HepG2 (cell line): ENCODE results near the gene STARD10. TPM values are rescaled to one million over a fixed set of nuclear protein-coding genes. Genes with fewer than 3 reads are reported as not detected.

ENCODE experiments used
- CBFB ChIP-seq: sonication (generic); formaldehyde crosslinking; IDR thresholded peaks from 2 replicates; pipeline ENCODE4 v1.4.0; 2020; ENCODE audit warnings: missing genetic modification reagents
- CBX2 ChIP-seq, 2 experiments: fragments of 200-600 bp in 1 of 2; sonication (generic); formaldehyde crosslinking in 1 of 2; IDR thresholded peaks; 2 replicates each; pipeline versions ENCODE4 v1.7.0 to v1.8.1; 2018 to 2022; ENCODE audit warnings: low read depth in 2 of 2, low read length in 1 of 2, mild to moderate bottlenecking in 1 of 2, missing genetic modification reagents in 1 of 2
- EED ChIP-seq: sonication (generic); formaldehyde crosslinking; IDR thresholded peaks from 2 replicates; pipeline ENCODE4 v1.5.0; 2020; ENCODE audit warnings: mild to moderate bottlenecking, missing genetic modification reagents
- FOSL2 ChIP-seq: sonication (generic); formaldehyde crosslinking; IDR thresholded peaks from 2 replicates; pipeline ENCODE4 v1.4.0; 2020; ENCODE audit warnings: missing genetic modification reagents
- FOXJ3 ChIP-seq: sonication (generic); formaldehyde crosslinking; IDR thresholded peaks from 2 replicates; pipeline ENCODE4 v1.4.0; 2020; ENCODE audit warnings: missing genetic modification reagents, mild to moderate bottlenecking, borderline replicate concordance
- HNRNPUL1 ChIP-seq: fragments of 200-400 bp; formaldehyde crosslinking; IDR thresholded peaks from 2 replicates; pipeline ENCODE4 v1.6.1; 2017; ENCODE audit warnings: low read depth, mild to moderate bottlenecking, low read length, moderate library complexity
- JDP2 ChIP-seq: sonication (generic); formaldehyde crosslinking; IDR thresholded peaks from 2 replicates; pipeline ENCODE4 v1.8.1; 2022; ENCODE audit warnings: missing genetic modification reagents, borderline replicate concordance
- MAF1 ChIP-seq: sonication (generic); formaldehyde crosslinking; IDR thresholded peaks from 2 replicates; pipeline ENCODE4 v1.5.0; 2020; ENCODE audit warnings: missing genetic modification reagents, borderline replicate concordance
- MBNL3 ChIP-seq: fragments of 250-450 bp; sonication (Bioruptor Pico); conservative IDR thresholded peaks from 2 replicates; pipeline ENCODE4 v1.8.0; 2022; ENCODE audit warnings: mild to moderate bottlenecking, inconsistent platforms
- MTF2 ChIP-seq: sonication (generic); formaldehyde crosslinking; IDR thresholded peaks from 2 replicates; pipeline ENCODE4 v1.5.0; 2020; ENCODE audit warnings: missing genetic modification reagents, borderline replicate concordance
- MYNN ChIP-seq: sonication (generic); formaldehyde crosslinking; IDR thresholded peaks from 2 replicates; pipeline ENCODE4 v1.4.0; 2020; ENCODE audit warnings: mild to moderate bottlenecking, low read depth, missing genetic modification reagents
- SUZ12 ChIP-seq: fragments of 150-350 bp; IDR thresholded peaks from 2 replicates; pipeline ENCODE4 v1.6.1; 2014; ENCODE audit warnings: low read depth, low read length
- YEATS2 ChIP-seq: sonication (generic); formaldehyde crosslinking; IDR thresholded peaks from 2 replicates; pipeline ENCODE4 v1.4.0; 2020; ENCODE audit warnings: missing genetic modification reagents, borderline replicate concordance
- ZNF563 ChIP-seq: sonication (generic); formaldehyde crosslinking; IDR thresholded peaks from 2 replicates; pipeline ENCODE4 v1.8.0; 2022; ENCODE audit warnings: mild to moderate bottlenecking, moderate library complexity, missing genetic modification reagents
- ZNF777 ChIP-seq: sonication (generic); formaldehyde crosslinking; IDR thresholded peaks from 2 replicates; pipeline ENCODE4 v1.4.0; 2020; ENCODE audit warnings: missing genetic modification reagents
- ZNF780A ChIP-seq: sonication (generic); formaldehyde crosslinking; IDR thresholded peaks from 2 replicates; pipeline ENCODE4 v1.8.0; 2022; ENCODE audit warnings: mild to moderate bottlenecking, missing genetic modification reagents, moderate library complexity
- polyA plus RNA-seq, 8 experiments: library from polyadenylated mRNA; depleted of rRNA in 3 of 8; stranded (reverse) in 7 of 8; unstranded in 1 of 8; fragments of >200 nt; fragmentation: Illumina TruSeq in 4 of 8; extraction: Trizol in 4 of 8; gene quantifications; 2 replicates each; pipeline versions ENCODE4 v1.2.1 to v1.2.3, GENCODE V29; 2011 to 2016; ENCODE audit warnings: low read depth in 4 of 8, missing spikeins in 1 of 8, mixed read lengths in 1 of 8; ENCODE audit not compliant: insufficient read depth in 1 of 8
- total RNA-seq, 5 experiments: library from RNA; depleted of rRNA; stranded (reverse); fragments of >200 nt; fragmentation: Illumina TruSeq; extraction: Trizol; gene quantifications; 2 replicates each; pipeline ENCODE4 v1.2.3, GENCODE V29; 2016; ENCODE audit warnings: low read depth in 1 of 5
- TF ChIP-seq, protein P1 (sequence below): IDR thresholded peaks from 2 replicates; pipeline ENCODE4 v1.4.0; 2020; ENCODE audit warnings: mild to moderate bottlenecking, missing genetic modification reagents
- TF ChIP-seq, protein P2 (sequence below): sonication (generic); formaldehyde crosslinking; IDR thresholded peaks from 2 replicates; pipeline ENCODE4 v1.8.0; 2022; ENCODE audit warnings: mild to moderate bottlenecking, missing genetic modification reagents
- TF ChIP-seq, protein P3 (sequence below): sonication (generic); formaldehyde crosslinking; IDR thresholded peaks from 2 replicates; pipeline ENCODE4 v1.9.0; 2021; ENCODE audit warnings: missing genetic modification reagents, borderline replicate concordance
- TF ChIP-seq, protein P4 (sequence below): sonication (generic); formaldehyde crosslinking; IDR thresholded peaks from 2 replicates; pipeline ENCODE4 v1.8.0; 2022; ENCODE audit warnings: missing genetic modification reagents, mild to moderate bottlenecking, moderate library complexity, borderline replicate concordance

The STARD10 gene
- total and polyA plus RNA-seq, 2 of the 13 experiments (the other 11 are each of a cell fraction or from before 2014, with no cell fraction given): 260 to 341 TPM

DNA sequence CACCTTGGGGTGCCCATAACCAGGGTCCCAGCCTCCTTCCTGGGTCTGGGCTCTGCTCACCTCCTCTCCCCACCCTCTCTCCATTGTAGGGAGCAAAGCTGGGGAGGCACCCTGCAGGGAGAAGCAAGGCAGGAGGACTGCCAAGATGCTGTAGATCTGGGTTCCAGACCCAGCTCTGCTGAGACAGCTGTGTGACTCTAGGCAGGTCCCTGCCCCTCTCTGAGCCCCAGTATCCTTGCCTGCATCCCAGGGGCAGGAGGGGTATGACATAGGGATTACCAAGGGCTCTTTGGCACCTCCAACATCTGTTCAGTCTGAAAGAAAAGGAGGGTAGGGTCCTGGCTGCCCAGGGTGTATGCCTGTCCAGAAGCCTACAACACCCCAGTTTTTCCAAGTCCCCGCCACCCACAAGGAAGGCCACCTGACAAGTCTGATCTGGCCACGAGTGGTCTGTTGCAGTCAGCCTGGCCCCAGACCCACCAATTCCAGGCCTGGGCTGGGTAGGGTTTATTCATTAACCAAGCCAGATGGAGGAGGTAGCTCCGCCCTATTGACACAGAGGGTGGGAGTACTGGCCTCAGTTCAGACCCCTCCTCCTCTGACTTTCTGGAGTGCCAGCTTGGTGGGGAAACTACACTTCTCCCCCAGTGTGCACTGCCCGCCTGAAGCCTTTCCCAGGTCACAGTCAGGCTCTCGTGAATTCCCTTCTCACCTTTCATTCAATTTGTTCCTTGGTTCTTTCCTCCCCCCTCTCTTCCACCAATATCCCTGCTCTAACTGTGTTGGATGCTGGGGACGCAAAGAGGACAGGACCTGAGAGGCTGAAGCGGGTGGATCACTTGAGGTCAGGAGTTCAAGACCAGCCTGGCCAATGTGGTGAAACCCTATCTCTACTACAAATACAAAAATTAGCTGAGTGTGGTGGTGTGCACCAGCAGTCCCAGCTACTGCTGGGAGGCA is 15.0 kb downstream of the STARD10 start (continued):
- TF ChIP-seq, protein P1, sequence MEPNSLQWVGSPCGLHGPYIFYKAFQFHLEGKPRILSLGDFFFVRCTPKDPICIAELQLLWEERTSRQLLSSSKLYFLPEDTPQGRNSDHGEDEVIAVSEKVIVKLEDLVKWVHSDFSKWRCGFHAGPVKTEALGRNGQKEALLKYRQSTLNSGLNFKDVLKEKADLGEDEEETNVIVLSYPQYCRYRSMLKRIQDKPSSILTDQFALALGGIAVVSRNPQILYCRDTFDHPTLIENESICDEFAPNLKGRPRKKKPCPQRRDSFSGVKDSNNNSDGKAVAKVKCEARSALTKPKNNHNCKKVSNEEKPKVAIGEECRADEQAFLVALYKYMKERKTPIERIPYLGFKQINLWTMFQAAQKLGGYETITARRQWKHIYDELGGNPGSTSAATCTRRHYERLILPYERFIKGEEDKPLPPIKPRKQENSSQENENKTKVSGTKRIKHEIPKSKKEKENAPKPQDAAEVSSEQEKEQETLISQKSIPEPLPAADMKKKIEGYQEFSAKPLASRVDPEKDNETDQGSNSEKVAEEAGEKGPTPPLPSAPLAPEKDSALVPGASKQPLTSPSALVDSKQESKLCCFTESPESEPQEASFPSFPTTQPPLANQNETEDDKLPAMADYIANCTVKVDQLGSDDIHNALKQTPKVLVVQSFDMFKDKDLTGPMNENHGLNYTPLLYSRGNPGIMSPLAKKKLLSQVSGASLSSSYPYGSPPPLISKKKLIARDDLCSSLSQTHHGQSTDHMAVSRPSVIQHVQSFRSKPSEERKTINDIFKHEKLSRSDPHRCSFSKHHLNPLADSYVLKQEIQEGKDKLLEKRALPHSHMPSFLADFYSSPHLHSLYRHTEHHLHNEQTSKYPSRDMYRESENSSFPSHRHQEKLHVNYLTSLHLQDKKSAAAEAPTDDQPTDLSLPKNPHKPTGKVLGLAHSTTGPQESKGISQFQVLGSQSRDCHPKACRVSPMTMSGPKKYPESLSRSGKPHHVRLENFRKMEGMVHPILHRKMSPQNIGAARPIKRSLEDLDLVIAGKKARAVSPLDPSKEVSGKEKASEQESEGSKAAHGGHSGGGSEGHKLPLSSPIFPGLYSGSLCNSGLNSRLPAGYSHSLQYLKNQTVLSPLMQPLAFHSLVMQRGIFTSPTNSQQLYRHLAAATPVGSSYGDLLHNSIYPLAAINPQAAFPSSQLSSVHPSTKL: peak; percentile 29
- TF ChIP-seq, protein P2, sequence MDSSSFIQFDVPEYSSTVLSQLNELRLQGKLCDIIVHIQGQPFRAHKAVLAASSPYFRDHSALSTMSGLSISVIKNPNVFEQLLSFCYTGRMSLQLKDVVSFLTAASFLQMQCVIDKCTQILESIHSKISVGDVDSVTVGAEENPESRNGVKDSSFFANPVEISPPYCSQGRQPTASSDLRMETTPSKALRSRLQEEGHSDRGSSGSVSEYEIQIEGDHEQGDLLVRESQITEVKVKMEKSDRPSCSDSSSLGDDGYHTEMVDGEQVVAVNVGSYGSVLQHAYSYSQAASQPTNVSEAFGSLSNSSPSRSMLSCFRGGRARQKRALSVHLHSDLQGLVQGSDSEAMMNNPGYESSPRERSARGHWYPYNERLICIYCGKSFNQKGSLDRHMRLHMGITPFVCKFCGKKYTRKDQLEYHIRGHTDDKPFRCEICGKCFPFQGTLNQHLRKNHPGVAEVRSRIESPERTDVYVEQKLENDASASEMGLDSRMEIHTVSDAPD: peak; percentile 55; the same call in 1 of the 2 replicates
- no peak for TF ChIP-seq YEATS2 (CRISPR knock-in tag)
- TF ChIP-seq HNRNPUL1: no peak
- no peak for TF ChIP-seq JDP2 (CRISPR knock-in tag)
- TF ChIP-seq SUZ12: no peak
- no peak for TF ChIP-seq MTF2
- TF ChIP-seq EED (CRISPR knock-in tag): no peak
- no peak for TF ChIP-seq CBFB (CRISPR knock-in tag)
- no peak for TF ChIP-seq CBX2 (IDR thresholded peaks at IDR 0.05; ENCODE audit: low read depth, low read length)
- TF ChIP-seq CBX2 (CRISPR knock-in tag; IDR thresholded peaks at IDR 0.05; ENCODE audit: low read depth): no peak
- no peak for TF ChIP-seq MBNL3
- TF ChIP-seq MYNN (CRISPR knock-in tag): 0 out of 2 replicates have a peak, but pooled peaks have one; percentile 54
- TF ChIP-seq FOSL2 (CRISPR knock-in tag): peak; percentile 25; the same call in 1 of the 2 replicates
- TF ChIP-seq MAF1: no peak
- TF ChIP-seq ZNF563 (CRISPR knock-in tag): peak; percentile 45; the same call in 1 of the 2 replicates
- no peak for TF ChIP-seq FOXJ3 (CRISPR knock-in tag)
- TF ChIP-seq, protein P3, sequence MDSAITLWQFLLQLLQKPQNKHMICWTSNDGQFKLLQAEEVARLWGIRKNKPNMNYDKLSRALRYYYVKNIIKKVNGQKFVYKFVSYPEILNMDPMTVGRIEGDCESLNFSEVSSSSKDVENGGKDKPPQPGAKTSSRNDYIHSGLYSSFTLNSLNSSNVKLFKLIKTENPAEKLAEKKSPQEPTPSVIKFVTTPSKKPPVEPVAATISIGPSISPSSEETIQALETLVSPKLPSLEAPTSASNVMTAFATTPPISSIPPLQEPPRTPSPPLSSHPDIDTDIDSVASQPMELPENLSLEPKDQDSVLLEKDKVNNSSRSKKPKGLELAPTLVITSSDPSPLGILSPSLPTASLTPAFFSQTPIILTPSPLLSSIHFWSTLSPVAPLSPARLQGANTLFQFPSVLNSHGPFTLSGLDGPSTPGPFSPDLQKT (CRISPR knock-in tag): no peak
- TF ChIP-seq ZNF777 (CRISPR knock-in tag): no peak
- TF ChIP-seq, protein P4, sequence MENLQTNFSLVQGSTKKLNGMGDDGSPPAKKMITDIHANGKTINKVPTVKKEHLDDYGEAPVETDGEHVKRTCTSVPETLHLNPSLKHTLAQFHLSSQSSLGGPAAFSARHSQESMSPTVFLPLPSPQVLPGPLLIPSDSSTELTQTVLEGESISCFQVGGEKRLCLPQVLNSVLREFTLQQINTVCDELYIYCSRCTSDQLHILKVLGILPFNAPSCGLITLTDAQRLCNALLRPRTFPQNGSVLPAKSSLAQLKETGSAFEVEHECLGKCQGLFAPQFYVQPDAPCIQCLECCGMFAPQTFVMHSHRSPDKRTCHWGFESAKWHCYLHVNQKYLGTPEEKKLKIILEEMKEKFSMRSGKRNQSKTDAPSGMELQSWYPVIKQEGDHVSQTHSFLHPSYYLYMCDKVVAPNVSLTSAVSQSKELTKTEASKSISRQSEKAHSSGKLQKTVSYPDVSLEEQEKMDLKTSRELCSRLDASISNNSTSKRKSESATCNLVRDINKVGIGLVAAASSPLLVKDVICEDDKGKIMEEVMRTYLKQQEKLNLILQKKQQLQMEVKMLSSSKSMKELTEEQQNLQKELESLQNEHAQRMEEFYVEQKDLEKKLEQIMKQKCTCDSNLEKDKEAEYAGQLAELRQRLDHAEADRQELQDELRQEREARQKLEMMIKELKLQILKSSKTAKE (CRISPR knock-in tag): no peak
- TF ChIP-seq ZNF780A (CRISPR knock-in tag): no peak
